ENCODE measurements around the gene SLC7A8.

SLC7A8 gene

DNA sequence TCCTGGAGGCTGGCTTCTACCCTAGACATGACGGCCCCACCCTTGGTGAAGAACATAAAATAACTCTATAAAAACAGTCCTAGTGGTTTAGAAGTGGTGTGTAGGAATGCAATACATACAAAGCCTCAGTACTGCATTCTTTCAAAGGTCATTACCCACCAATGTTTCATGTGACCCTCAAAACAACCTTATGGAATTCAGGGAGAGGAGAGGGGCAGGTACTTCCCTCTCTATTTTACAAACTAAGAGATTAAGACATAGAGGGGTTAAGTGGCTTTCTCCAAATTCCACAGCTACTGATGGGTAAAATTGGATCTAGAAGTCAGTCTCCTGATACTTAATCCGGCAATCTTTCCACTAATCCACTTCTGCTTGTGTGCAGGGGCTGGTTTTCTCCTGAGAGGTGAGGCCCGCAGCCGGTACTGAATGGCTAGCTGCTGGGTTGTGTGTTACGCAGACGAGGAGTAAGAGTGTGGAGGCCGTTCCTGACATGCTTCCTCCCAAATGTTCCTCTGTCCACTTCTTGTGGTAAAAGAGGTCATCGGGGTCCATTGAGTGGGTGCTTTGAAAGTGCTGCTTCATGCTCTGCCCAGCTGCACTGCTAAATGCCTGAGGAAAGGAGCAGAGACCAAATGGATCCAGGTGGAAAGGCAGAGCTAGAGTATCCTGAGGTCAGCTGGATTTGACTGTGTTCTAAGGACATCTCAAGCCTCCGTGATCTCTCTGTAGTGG lies 16.2 kb downstream of the SLC7A8 start:
- Histone ChIP-seq H3K4me3 (ENCODE audit: low read depth in 1 of 2, low read length in 2 of 2) (no peak overlapping the region), H3K27ac (ENCODE audit: low read length) (no peak overlapping the region), H3K4me2 (ENCODE audit: insufficient read depth, low read length) (no peak overlapping the region), H3K9ac (ENCODE audit: low read depth, low read length) (no peak overlapping the region), H3K27me3 (ENCODE audit: insufficient read depth, low read length, poor library complexity) (peaks cover 46% of the 10 kb centered on the region), H4K20me1 (ENCODE audit: insufficient read depth, low read length) (no peaks in the 10 kb centered on the region), H3K36me3 (ENCODE audit: insufficient read depth, low read length) (no peaks in the 10 kb centered on the region), H2AFZ (ENCODE audit: low read depth, low read length) (no peak overlapping the region), H3K9me3 (ENCODE audit: insufficient read depth, low read length, severe bottlenecking) (no peaks in the 10 kb centered on the region), H3K79me2 (ENCODE audit: insufficient read depth, low read length) (no peaks in the 10 kb centered on the region), H3K4me1 (ENCODE audit: insufficient read depth, low read length) (no peaks in the 10 kb centered on the region)
- ATAC-seq (ENCODE audit: insufficient read depth, low read depth) (no peak), DNase-seq (no peak)
- TF ChIP-seq, protein P1, sequence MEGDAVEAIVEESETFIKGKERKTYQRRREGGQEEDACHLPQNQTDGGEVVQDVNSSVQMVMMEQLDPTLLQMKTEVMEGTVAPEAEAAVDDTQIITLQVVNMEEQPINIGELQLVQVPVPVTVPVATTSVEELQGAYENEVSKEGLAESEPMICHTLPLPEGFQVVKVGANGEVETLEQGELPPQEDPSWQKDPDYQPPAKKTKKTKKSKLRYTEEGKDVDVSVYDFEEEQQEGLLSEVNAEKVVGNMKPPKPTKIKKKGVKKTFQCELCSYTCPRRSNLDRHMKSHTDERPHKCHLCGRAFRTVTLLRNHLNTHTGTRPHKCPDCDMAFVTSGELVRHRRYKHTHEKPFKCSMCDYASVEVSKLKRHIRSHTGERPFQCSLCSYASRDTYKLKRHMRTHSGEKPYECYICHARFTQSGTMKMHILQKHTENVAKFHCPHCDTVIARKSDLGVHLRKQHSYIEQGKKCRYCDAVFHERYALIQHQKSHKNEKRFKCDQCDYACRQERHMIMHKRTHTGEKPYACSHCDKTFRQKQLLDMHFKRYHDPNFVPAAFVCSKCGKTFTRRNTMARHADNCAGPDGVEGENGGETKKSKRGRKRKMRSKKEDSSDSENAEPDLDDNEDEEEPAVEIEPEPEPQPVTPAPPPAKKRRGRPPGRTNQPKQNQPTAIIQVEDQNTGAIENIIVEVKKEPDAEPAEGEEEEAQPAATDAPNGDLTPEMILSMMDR (IDR thresholded peaks at IDR 0.05; ENCODE audit: borderline replicate concordance, extremely low read depth, low read length, poor library complexity, severe bottlenecking), result no peak
- TF ChIP-seq EZH2 (IDR thresholded peaks at IDR 0.05; ENCODE audit: borderline replicate concordance, low read depth, low read length, severe bottlenecking), result no peak

DNA sequence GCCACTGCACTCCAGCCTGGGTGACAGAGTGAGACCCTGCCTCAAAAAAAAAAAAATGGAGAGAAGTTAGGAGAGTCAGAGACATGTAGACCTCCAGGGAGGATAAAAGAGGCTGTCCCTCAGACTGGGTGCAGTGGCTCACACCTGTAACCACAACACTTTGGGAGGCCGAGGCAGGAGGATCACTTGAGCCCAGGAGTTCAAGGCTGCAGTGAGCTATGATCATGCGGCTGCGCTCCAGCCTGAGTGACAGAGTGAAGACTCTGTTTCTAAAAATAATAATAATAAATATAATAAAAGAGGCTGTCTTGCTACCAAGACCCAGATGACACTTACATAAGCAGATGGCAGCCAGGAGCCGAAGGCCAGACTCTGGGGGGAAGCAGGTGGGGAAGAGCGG lies 18.5 kb downstream of the SLC7A8 start:
- no peak overlapping the region for H2AFZ ChIP-seq (ENCODE audit: low read depth, low read length)
- no peak overlapping the region for H3K4me3 ChIP-seq (ENCODE audit: low read depth in 1 of 2, low read length in 2 of 2)
- DNase-seq (no peak), ATAC-seq (ENCODE audit: insufficient read depth, low read depth) (no peak)
- H3K27ac ChIP-seq (ENCODE audit: low read length), result no peak overlapping the region
- TF ChIP-seq, protein P1 (IDR thresholded peaks at IDR 0.05; ENCODE audit: borderline replicate concordance, extremely low read depth, low read length, poor library complexity, severe bottlenecking), result no peak
- no peak for TF ChIP-seq EZH2 (IDR thresholded peaks at IDR 0.05; ENCODE audit: borderline replicate concordance, low read depth, low read length, severe bottlenecking)
- no peaks in the 10 kb centered on the region for H3K79me2 ChIP-seq (ENCODE audit: insufficient read depth, low read length)
- H3K9ac ChIP-seq (ENCODE audit: low read depth, low read length), result no peak overlapping the region
- H3K9me3 ChIP-seq (ENCODE audit: insufficient read depth, low read length, severe bottlenecking), result no peaks in the 10 kb centered on the region
- H4K20me1 ChIP-seq (ENCODE audit: insufficient read depth, low read length), result no peaks in the 10 kb centered on the region; the same call in 1 of the 2 replicates
- no peaks in the 10 kb centered on the region for H3K36me3 ChIP-seq (ENCODE audit: insufficient read depth, low read length)
- peaks cover 41% of the 10 kb centered on the region for H3K27me3 ChIP-seq (ENCODE audit: insufficient read depth, low read length, poor library complexity)
- no peaks in the 10 kb centered on the region for H3K4me1 ChIP-seq (ENCODE audit: insufficient read depth, low read length)
- no peak overlapping the region for H3K4me2 ChIP-seq (ENCODE audit: insufficient read depth, low read length)

DNA sequence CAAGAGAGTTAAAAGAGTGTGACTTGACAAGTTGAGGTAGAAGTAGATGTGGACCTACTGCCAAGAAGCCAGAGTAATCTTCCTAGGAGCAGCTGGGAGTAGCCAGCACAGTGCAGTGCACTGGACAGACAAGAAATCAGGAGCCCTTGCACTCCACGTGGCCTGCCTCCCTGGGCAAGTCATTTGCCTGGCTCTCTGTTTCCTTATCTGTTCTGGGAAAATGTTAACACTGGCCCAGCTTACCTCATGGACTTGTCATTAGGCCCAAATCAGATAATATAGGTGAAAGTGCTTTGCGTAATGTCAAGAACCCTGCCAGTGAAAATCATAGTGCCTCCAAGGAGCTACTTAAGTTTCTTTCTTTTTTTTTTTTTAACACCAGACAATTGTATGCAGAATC lies 19.2 kb downstream of the SLC7A8 start:
- H4K20me1 ChIP-seq (ENCODE audit: insufficient read depth, low read length), result no peaks in the 10 kb centered on the region; the same call in 1 of the 2 replicates
- H3K4me2 ChIP-seq (ENCODE audit: insufficient read depth, low read length), result no peak overlapping the region
- H3K79me2 ChIP-seq (ENCODE audit: insufficient read depth, low read length), result no peaks in the 10 kb centered on the region
- no peak overlapping the region for H3K4me3 ChIP-seq (ENCODE audit: low read depth in 1 of 2, low read length in 2 of 2)
- no peak overlapping the region for H3K9ac ChIP-seq (ENCODE audit: low read depth, low read length)
- no peak overlapping the region for H2AFZ ChIP-seq (ENCODE audit: low read depth, low read length)
- no peak for DNase-seq
- H3K27ac ChIP-seq (ENCODE audit: low read length), result no peak overlapping the region
- H3K36me3 ChIP-seq (ENCODE audit: insufficient read depth, low read length), result no peaks in the 10 kb centered on the region
- no peak for ATAC-seq (ENCODE audit: insufficient read depth, low read depth)
- no peaks in the 10 kb centered on the region for H3K9me3 ChIP-seq (ENCODE audit: insufficient read depth, low read length, severe bottlenecking)
- no peaks in the 10 kb centered on the region for H3K4me1 ChIP-seq (ENCODE audit: insufficient read depth, low read length)
- peaks cover 47% of the 10 kb centered on the region for H3K27me3 ChIP-seq (ENCODE audit: insufficient read depth, low read length, poor library complexity)
- TF ChIP-seq, protein P1 (IDR thresholded peaks at IDR 0.05; ENCODE audit: borderline replicate concordance, extremely low read depth, low read length, poor library complexity, severe bottlenecking), result no peak
- no peak for TF ChIP-seq EZH2 (IDR thresholded peaks at IDR 0.05; ENCODE audit: borderline replicate concordance, low read depth, low read length, severe bottlenecking)

All from DND-41 (cell line).